HCT116 (cell line): Measurements from ENCODE around the gene ZNHIT1. TPM values are rescaled to one million over a fixed set of nuclear protein-coding genes. Genes with fewer than 3 reads are reported as not detected.

Experiments used
- ATAC-seq: fragments of 200-7000 bp; cut with Tn5 transposase; 2 replicates; pipeline ENCODE4 v1.9.1; 2020; ENCODE audit warnings: mild to moderate bottlenecking, moderate library complexity
- BruUV-seq: library from RNA; stranded (reverse); fragments of 400-500 nt; replicated peaks from 2 replicates; lab custom pipeline; 2021; lab: Mats Ljungman, UMichigan
- CTCF ChIA-PET: fragments of 300-600 bp; sonication (Branson Sonifier 250); formaldehyde crosslinking; loops from one replicate; lab custom pipeline; 2021; ENCODE audit warnings: antibody characterized with exemption; lab: Charles Lee
- POLR2A ChIA-PET: fragments of 300-600, 350-600 bp; sonication (Branson Sonifier 250); formaldehyde crosslinking; loops from one replicate; lab custom pipeline; 2021; ENCODE audit warnings: antibody characterized with exemption; lab: Charles Lee
- RAD21 ChIA-PET, 2 experiments: fragments of 300-600 bp; sonication (Branson Sonifier 250); formaldehyde crosslinking; loops; one replicate each; lab custom pipeline; 2023; ENCODE audit warnings: low total read pairs in 2 of 2; ENCODE audit not compliant: uncharacterized antibody in 2 of 2, unreplicated experiment in 2 of 2, low non-redundant PET in 1 of 2; lab: Charles Lee
- DNase-seq: peaks from one replicate; pipeline ENCODE4 v3.0.0-alpha.2; 2010; ENCODE audit warnings: low read depth, low spot score
- H2AFZ ChIP-seq: fragments of 200-600 bp; shearing (Covaris generic), sonication (generic); 2 replicates; pipeline ENCODE4 v1.6.1; 2017; ENCODE audit warnings: low read depth, mixed run types, mixed read lengths, antibody characterized with exemption, low read length; ENCODE audit not compliant: poor library complexity, severe bottlenecking
- H3K27ac ChIP-seq: 2 replicates; pipeline ENCODE4 v1.5.1; 2012; ENCODE audit warnings: low read depth, low read length
- H3K27me3 ChIP-seq: fragments of 200-600 bp; sonication (generic); 2 replicates; pipeline ENCODE4 v1.6.1; 2016; ENCODE audit warnings: mixed run types, low read length, mixed read lengths; ENCODE audit not compliant: insufficient read depth
- H3K36me3 ChIP-seq, 2 experiments: fragments of 200-500 bp in 1 of 2; fragments of 200-600 bp in 1 of 2; sonication (Bioruptor generic) in 1 of 2; sonication (generic) in 1 of 2; 2 replicates each; pipeline versions ENCODE4 v1.5.1 to v1.6.1; 2014 to 2016; ENCODE audit warnings: low read length in 2 of 2, inconsistent platforms in 1 of 2, mixed read lengths in 1 of 2, mixed run types in 1 of 2; ENCODE audit not compliant: insufficient read depth in 2 of 2, control insufficient read depth in 1 of 2
- H3K4me1 ChIP-seq, 2 experiments: fragments of 200-600 bp in 1 of 2; sonication (generic) in 1 of 2; 2 replicates each; pipeline versions ENCODE4 v1.5.1 to v1.6.1; 2012 to 2017; ENCODE audit warnings: low read length in 2 of 2, inconsistent platforms in 1 of 2, mild to moderate bottlenecking in 1 of 2, mixed read lengths in 1 of 2, mixed run types in 1 of 2, moderate library complexity in 1 of 2; ENCODE audit not compliant: insufficient read depth in 2 of 2, control insufficient read depth in 1 of 2
- H3K4me2 ChIP-seq: fragments of 200-600 bp; sonication (generic); 2 replicates; pipeline ENCODE4 v1.6.1; 2017; ENCODE audit warnings: mixed run types, low read length, mixed read lengths
- H3K4me3 ChIP-seq, 2 experiments: fragments of 200-600 bp in 1 of 2; sonication (generic) in 1 of 2; replicated peaks in 1 of 2; 2 replicates each; pipeline ENCODE4 v1.5.1; 2011 to 2016; ENCODE audit warnings: low read length in 2 of 2, control low read depth in 1 of 2, low read depth in 1 of 2, mild to moderate bottlenecking in 1 of 2, mixed read lengths in 1 of 2, mixed run types in 1 of 2
- H3K79me2 ChIP-seq: fragments of 200-600 bp; sonication (generic); 2 replicates; pipeline ENCODE4 v1.6.1; 2017; ENCODE audit warnings: mild to moderate bottlenecking, mixed run types, low read length, moderate library complexity, mixed read lengths; ENCODE audit not compliant: insufficient read depth
- H3K9ac ChIP-seq: fragments of 200-600 bp; sonication (generic); 2 replicates; pipeline ENCODE4 v1.6.1; 2016; ENCODE audit warnings: low read length, mixed read lengths
- H3K9me2 ChIP-seq: fragments of 200-600 bp; sonication (generic), shearing (Covaris generic); 2 replicates; pipeline ENCODE4 v1.6.1; 2017; ENCODE audit warnings: mixed run types, mild to moderate bottlenecking, moderate library complexity; ENCODE audit not compliant: insufficient read depth
- H3K9me3 ChIP-seq, 2 experiments: fragments of 200-500 bp in 1 of 2; fragments of 200-600 bp in 1 of 2; sonication (Bioruptor generic) in 1 of 2; sonication (generic) in 1 of 2; 2 replicates each; pipeline ENCODE4 v1.6.1; 2014 to 2017; ENCODE audit warnings: low read length in 2 of 2, mixed read lengths in 2 of 2, inconsistent platforms in 1 of 2, low read depth in 1 of 2, mild to moderate bottlenecking in 1 of 2, mixed run types in 1 of 2, moderate library complexity in 1 of 2; ENCODE audit not compliant: control insufficient read depth in 1 of 2, insufficient read depth in 1 of 2
- H4K20me1 ChIP-seq: fragments of 200-600 bp; sonication (generic), shearing (Covaris generic); 2 replicates; pipeline ENCODE4 v1.6.1; 2017; ENCODE audit warnings: mixed run types, mild to moderate bottlenecking, moderate library complexity; ENCODE audit not compliant: insufficient read depth
- CBX3 ChIP-seq: IDR thresholded peaks from 2 replicates; pipeline ENCODE4 v1.6.1; 2012; ENCODE audit warnings: low read depth
- CEBPB ChIP-seq: IDR thresholded peaks from 2 replicates; pipeline ENCODE4 v1.6.1; 2012; ENCODE audit warnings: low read depth
- ELF1 ChIP-seq: IDR thresholded peaks from 2 replicates; pipeline ENCODE4 v1.6.1; 2012; ENCODE audit warnings: low read depth, borderline replicate concordance
- EZH2 ChIP-seq: fragments of 200-600 bp; sonication (generic); IDR thresholded peaks from 2 replicates; pipeline ENCODE4 v1.6.1; 2017; ENCODE audit warnings: antibody characterized with exemption, mixed run types
- EZH2phosphoT487 ChIP-seq: fragments of 200-600 bp; IDR thresholded peaks from 2 replicates; pipeline ENCODE4 v1.6.1; 2018; ENCODE audit warnings: antibody characterized with exemption, borderline replicate concordance
- FOSL1 ChIP-seq: IDR thresholded peaks from 2 replicates; pipeline ENCODE4 v1.6.1; 2012; ENCODE audit warnings: low read depth
- JUND ChIP-seq: IDR thresholded peaks from 2 replicates; pipeline ENCODE4 v1.6.1; 2012
- MAX ChIP-seq: IDR thresholded peaks from 2 replicates; pipeline ENCODE4 v1.6.1; 2012
- POLR2A ChIP-seq: IDR thresholded peaks from 2 replicates; pipeline ENCODE4 v1.7.0; 2011; ENCODE audit warnings: borderline replicate concordance; ENCODE audit not compliant: insufficient read depth, insufficient read length; ENCODE audit errors: extremely low read depth
- RAD21 ChIP-seq: IDR thresholded peaks from 2 replicates; pipeline ENCODE4 v1.6.1; 2012; ENCODE audit warnings: low read depth, mild to moderate bottlenecking
- REST ChIP-seq: IDR thresholded peaks from 2 replicates; pipeline ENCODE4 v1.6.1; 2012; ENCODE audit warnings: low read depth
- SP1 ChIP-seq: IDR thresholded peaks from 2 replicates; pipeline ENCODE4 v1.6.1; 2012; ENCODE audit warnings: low read depth
- TCF7L2 ChIP-seq: IDR thresholded peaks from 2 replicates; pipeline ENCODE4 v1.7.0; 2011; ENCODE audit warnings: borderline replicate concordance, inconsistent platforms; ENCODE audit not compliant: insufficient read depth, insufficient read length; ENCODE audit errors: extremely low read depth
- ZBTB33 ChIP-seq: IDR thresholded peaks from 2 replicates; pipeline ENCODE4 v1.6.1; 2011; ENCODE audit warnings: mild to moderate bottlenecking, low read length, moderate library complexity; ENCODE audit not compliant: insufficient replicate concordance; ENCODE audit errors: extremely low read depth
- ZFX ChIP-seq: fragments of 450-650 bp; IDR thresholded peaks from 2 replicates; pipeline ENCODE4 v1.6.1; 2017
- ZNF274 ChIP-seq: fragments of 200-500 bp; sonication (Bioruptor generic); IDR thresholded peaks from 2 replicates; pipeline ENCODE4 v1.6.1; 2014; ENCODE audit warnings: mild to moderate bottlenecking, low read depth, low read length, inconsistent platforms
- intact Hi-C: fragments of 100-400 bp; cut with micrococcal nuclease; formaldehyde crosslinking; loops from 2 replicates; pipeline ENCODE4 v1.10.0; 2022
- total RNA-seq: library from RNA; stranded (reverse); gene quantifications from one replicate; pipeline ENCODE4 v1.2.1, GENCODE V29; 2021; ENCODE audit not compliant: unreplicated experiment

Gene ZNHIT1
- total RNA-seq, 1 experiment from 2014 or later: 69.4 TPM

GRCh38 chr7:101212014-101212413 lies 6.0 kb upstream of the ZNHIT1 start:
- CTCF ChIA-PET: no interaction called here
- Histone ChIP-seq H3K27ac (no peak overlapping the region), H3K9me3 (no peaks in the 10 kb centered on the region), H3K4me1 (peaks cover 0 to 14% of the 10 kb centered on the region in 2 experiments; a peak in 2 of 4 replicates), H3K9me2 (no peaks in the 10 kb centered on the region), H3K4me2 (no peak overlapping the region), H2AFZ (no peak overlapping the region), H3K36me3 (peaks cover 8 to 13% of the 10 kb centered on the region in 2 experiments), H4K20me1 (no peaks in the 10 kb centered on the region), H3K27me3 (no peaks in the 10 kb centered on the region), H3K9ac (no peak overlapping the region), H3K4me3 (no peak overlapping the region), H3K79me2 (peaks cover 18% of the 10 kb centered on the region)
- DNase-seq (no peak), ATAC-seq (no peak)
- intact Hi-C loops: no loop called here
- POLR2A ChIA-PET: no interaction called here
- RAD21 ChIA-PET: interaction anchor here in 1 of 2 experiments (0.6 kb wide), 1 partner anchor 19 kb away, joined by 3 read pairs; no protein-coding TSS in a partner anchor
- TF ChIP-seq ELF1 (no peak), MAX (no peak), SP1 (no peak), REST (no peak), CEBPB (no peak), TCF7L2 (no peak), ZBTB33 (no peak), RAD21 (no peak), EZH2 (no peak), ZFX (no peak), EZH2phosphoT487 (no peak), CBX3 (no peak), ZNF274 (no peak), FOSL1 (no peak), JUND (no peak), POLR2A (no peak)
- TF ChIP-seq, all 23 proteins: peak for 0
- BruUV-seq: no TSS peak
